ENCODE results near the gene PCTP.

The PCTP gene

GRCh38 chr17:55727920-55728319 is 22.9 kb upstream of the PCTP start:
- no peak overlapping the region for H3K4me3 ChIP-seq (replicated peaks; ENCODE audit: low read depth, low read length)
- no peak for TF ChIP-seq CTCF (IDR thresholded peaks at IDR 0.05; ENCODE audit: low read depth, low read length, missing control alignments)
- no peak for DNase-seq (ENCODE audit: extremely low read depth, low read depth)

DNA sequence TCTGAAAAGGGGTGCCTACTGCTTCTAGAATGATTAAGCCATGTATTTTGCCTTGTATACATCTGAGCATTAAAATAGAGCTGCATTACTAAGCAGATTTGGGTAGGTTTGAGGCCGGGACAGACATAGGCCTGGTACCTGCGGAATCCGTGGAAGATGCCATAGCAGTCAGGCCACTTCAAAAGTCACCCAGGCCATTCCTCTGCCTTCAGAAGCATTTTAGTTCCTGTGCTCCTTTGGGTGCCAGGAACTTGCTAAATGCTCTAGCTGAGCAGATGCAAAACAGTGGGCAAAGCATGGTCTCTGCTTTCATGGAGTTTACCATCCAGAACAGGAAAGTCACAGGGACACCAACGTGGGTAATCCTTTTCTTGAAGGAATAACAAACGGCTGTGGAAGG is 22.5 kb upstream of the PCTP start:
- no peak for DNase-seq (ENCODE audit: extremely low read depth, low read depth)
- no peak for TF ChIP-seq CTCF (IDR thresholded peaks at IDR 0.05; ENCODE audit: low read depth, low read length, missing control alignments)
- H3K4me3 ChIP-seq (replicated peaks; ENCODE audit: low read depth, low read length): no peak overlapping the region

GRCh38 chr17:55728833-55729232 is 22.0 kb upstream of the PCTP start:
- DNase-seq (ENCODE audit: extremely low read depth, low read depth): no peak
- no peak overlapping the region for H3K4me3 ChIP-seq (replicated peaks; ENCODE audit: low read depth, low read length)
- TF ChIP-seq CTCF (IDR thresholded peaks at IDR 0.05; ENCODE audit: low read depth, low read length, missing control alignments): no peak

- TF ChIP-seq CTCF (IDR thresholded peaks at IDR 0.05; ENCODE audit: low read depth, low read length, missing control alignments): no peak
- DNase-seq (ENCODE audit: extremely low read depth, low read depth): no peak
- no peak overlapping the region for H3K4me3 ChIP-seq (replicated peaks; ENCODE audit: low read depth, low read length)
These were observed 21.4 kb upstream of the PCTP start for GRCh38 chr17:55729484-55729883.

DNA sequence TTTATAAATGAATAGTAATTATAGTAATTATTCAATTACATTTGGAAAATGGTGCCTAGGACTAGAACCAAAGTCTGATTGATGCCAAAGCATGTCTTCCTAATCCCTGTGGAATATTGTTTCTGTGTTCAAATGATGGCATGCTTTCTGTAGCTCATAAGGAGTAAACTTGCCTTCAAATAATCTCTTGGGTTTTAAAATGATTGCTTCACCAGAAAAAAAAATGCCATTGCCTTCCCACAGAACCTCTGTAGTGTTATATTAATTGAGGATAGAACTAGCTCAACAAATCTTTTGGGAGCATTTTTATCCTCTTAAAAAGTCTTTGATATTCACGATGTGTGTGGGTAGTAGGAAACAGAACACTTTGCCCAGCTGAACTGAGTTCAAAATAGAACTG is 20.5 kb upstream of the PCTP start:
- no peak for TF ChIP-seq CTCF (IDR thresholded peaks at IDR 0.05; ENCODE audit: low read depth, low read length, missing control alignments)
- no peak overlapping the region for H3K4me3 ChIP-seq (replicated peaks; ENCODE audit: low read depth, low read length)
- no peak for DNase-seq (ENCODE audit: extremely low read depth, low read depth)

GRCh38 chr17:55730808-55731207 is 20.0 kb upstream of the PCTP start:
- no peak overlapping the region for H3K4me3 ChIP-seq (replicated peaks; ENCODE audit: low read depth, low read length)
- DNase-seq (ENCODE audit: extremely low read depth, low read depth): no peak
- no peak for TF ChIP-seq CTCF (IDR thresholded peaks at IDR 0.05; ENCODE audit: low read depth, low read length, missing control alignments)

GRCh38 chr17:55731586-55732250 is 19.1 kb upstream of the PCTP start:
- no peak for DNase-seq (ENCODE audit: extremely low read depth, low read depth)
- no peak overlapping the region for H3K4me3 ChIP-seq (replicated peaks; ENCODE audit: low read depth, low read length)
- TF ChIP-seq CTCF (IDR thresholded peaks at IDR 0.05; ENCODE audit: low read depth, low read length, missing control alignments): no peak
